HG02759 (cell line): ENCODE results near the gene ITGB2.
"Not testable (repeated sequence)": the region's sequence is repeated elsewhere in the genome, so short reads cannot be mapped to it uniquely, and the experiment has no call there.

Source experiments
- ATAC-seq: cut with Tn5 transposase; IDR thresholded peaks from one replicate; pipeline ENCODE4 v1.9.1; 2021; ENCODE audit warnings: mild to moderate bottlenecking, moderate library complexity; ENCODE audit not compliant: unreplicated experiment

ITGB2 gene

DNA sequence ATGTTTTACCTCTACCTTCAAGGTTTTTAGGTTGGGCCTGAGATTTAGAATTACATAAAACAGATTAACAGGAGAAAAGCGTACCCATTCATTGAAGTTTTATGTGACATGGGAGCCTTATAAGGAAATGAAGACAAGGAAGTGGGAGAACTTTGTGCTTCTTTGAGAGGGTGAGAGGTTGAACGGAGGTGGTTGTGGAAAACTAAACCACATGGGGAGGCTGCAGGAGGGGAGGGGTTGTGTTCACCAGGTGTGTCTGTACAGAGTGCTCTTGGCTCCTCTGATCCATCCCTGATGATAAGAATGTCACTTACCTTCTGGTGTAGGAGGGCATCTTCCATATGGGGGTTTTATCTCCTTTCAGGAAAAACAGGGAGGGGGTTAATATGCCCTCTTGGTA is 21.9 kb upstream of the ITGB2 start:
- ATAC-seq, result no peak

DNA sequence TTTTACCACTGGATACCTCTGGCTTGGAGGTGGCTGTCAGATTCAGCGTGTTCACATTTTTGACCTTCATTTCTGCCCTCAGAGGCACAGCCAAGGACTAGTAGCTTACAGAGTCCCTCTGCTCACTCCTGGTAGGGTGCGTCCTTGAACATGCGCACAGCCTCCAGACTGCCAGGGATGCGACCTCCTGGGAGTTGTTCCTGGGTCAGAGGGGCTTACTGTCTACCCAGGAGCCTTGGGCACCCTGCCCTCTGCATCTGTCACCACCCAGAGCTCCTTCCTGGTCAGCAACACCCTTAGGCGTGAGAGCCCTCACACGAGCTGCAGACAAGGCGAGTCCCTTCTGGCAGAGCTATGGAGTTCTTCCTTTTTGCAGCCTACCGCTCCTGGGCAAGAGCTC is 20.9 kb upstream of the ITGB2 start:
- no peak for ATAC-seq

DNA sequence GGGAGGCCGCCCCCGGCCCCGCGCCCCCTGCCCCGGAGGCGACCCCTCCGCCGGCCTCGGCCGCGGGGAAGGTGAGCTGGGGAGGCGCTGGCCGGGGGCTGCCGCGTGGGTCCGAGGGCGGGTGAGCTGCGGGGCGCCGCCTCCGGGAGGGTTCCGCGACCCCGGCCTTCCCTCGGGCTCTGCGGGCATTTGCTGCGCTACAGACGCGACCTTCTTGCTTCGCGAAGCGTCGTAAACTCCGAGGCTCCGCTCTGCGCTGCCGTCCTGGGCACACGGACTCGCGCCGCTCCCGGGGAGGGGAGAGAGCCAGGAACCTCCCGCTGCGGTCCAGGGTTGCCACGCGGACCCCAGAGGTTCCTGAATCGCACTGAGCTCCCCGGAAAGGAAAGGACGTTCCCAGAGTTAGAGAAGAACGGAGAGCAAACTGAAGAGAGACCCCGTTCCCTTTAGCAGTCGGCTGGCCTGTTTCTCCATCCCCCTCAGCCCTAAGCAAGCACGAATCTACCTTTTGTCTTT is 19.5 kb upstream of the ITGB2 start:
- peak; percentile 37 for ATAC-seq

DNA sequence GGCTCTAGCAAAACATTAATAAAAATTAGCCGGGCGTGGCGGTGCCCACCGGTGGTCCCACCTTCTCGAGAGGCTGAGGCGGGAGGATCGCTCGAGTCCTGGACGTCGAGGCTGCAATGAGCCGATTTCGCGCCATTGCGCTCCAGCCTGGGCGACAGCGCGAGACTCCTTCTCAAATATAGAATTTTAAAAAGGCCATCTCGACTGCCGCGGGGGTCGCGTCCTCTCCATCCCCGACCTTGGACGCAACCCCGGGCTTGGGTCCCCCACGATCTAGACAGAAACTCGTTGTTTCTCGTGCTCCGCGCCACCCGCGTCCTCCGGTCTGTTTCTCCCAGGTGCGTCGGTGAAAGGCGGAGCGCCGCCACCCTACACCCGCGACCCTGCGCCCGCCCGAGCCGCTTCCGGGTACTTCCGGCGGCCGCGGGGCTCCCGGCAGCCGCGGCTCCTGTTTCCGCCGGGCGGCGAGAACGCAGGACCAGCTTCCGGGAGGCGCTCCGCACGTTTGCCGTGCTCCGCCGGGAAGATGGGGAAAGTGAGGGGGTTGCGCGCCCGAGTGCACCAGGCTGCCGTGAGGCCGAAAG is 18.9 kb upstream of the ITGB2 start, which contains the start of gene SLX9:
SLX9 (plus strand) TSS at position 498 of the 584 bp plus-strand sequence; CDS start at position 527, 29 bp downstream.
- peak; percentile 90 for ATAC-seq

DNA sequence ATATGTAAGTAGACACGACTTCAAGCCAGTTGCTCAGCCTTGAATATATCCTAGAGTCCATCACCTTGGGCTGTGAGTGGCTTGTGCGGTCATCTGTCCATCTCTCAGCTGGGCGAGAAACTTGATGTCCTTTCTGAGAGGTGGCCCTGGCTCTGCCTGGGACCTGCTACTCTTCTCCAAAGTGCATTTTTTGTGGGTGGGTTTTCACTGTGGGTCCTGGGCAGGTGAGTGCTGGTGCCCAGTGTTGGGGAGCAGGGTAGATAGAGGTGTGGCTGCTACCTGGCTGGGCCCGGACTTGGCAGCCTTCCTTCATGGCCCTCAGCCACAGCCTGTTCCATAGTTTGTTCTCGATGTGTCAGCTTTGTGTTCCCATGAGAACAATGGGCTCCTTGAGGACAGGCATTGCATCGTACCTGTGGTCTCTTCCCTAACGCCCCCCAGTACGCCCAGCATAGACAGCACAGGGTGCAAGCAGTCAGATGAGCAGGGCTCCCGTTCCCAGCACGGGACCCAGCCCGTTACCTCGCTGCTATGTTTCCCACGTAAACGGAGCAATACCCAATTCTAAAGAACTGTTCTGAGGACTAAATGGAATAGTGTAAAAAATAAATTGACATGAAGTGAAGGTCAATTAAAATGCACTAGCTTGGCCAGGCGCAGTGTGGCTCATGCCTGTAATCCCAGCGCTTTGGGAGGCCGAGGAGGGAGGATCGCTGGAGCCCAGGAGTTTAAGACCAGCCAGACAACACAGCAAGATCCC is 18.3 kb upstream of the ITGB2 start:
- ATAC-seq, result no peak

DNA sequence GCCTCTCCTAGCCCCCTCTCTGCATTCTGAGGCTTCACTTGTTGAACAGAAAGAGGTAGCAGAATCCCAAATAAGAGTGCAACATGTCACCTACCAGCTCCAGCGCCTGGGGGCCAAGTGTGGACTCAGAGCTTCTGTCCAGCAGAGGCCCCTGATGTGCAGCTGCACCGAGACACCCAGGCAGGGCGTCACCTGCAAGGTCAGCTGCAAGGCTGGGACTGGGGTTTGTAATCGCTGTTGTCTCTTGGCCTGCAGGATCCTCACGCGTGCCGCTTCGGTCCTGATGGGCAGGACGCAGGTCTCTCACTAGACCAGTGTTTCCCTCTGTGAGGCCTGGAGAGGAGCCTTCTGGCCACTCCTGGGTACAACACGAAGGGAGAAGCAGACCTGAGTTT is 14.8 kb upstream of the ITGB2 start:
- ATAC-seq, result no peak

DNA sequence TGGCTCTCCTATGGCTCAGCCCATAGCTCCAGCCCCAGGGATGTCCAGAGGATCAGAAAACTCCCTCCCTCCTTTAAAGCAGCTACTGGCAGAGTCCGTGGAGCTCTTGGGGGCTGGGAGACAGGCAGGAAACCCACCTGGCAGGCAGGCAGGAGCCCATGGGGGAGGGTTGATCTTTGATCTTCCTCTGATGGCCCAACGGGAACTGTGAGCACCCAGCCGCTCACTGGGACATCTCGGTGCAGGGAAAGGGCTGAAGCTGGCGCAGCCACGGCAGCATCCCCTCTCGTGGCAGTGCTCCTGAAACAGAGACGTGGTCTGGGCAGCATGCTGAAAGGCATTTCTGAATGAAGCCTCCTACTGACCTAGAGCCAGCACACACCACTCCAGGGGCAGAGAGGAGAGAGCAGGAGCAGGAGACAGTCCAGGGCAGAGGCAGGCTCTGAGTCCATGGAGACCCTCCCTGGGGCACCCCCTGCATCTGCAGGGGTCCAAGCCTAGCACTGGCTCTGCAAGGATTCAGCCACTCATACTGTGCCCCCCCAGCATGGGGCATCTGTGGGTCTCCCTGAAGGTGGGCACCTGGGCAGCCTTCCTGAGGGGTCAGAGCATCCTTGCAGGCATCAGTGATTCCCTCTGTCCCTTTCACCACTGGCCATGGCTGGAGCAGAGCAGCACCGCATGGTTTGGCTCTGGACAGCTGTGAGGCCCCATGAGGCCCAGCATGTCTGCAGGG is 14.3 kb upstream of the ITGB2 start:
- no peak for ATAC-seq

DNA sequence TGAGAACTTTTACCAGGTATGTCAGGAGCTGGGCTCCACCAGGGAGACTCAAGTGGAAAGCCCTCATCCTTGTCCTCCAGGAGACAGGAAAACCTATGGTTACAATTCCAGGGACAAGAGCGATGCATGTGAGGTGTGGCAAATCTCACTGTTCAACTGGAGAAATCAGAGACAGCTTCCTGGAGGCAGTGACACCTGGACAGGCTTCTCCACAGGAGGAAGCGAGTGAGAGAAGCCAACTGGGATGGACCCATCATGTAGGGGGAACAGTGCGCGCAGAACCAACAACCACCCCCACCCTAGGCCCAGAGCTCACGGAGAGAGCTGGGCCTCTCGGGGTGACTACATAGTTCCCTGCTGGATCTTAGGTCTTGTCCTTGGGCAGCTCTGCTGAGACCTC is 13.6 kb upstream of the ITGB2 start:
- ATAC-seq, result no peak

DNA sequence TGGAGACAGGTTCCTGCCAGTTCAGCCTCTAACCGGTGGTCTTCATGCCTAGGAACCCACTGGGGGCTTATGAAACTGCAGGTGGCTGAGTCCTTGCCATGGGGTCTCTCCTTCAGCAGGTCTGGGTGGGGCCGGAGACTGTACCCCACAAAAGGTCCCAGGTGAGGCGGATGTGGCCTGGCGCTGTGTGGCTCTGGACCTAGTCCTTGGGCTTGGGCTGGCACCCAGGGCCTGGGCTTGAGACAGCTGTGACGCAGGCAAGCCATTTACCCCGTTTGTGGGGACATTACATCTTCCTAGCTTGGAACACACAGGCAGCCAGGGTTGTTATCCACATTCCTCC is 13.2 kb upstream of the ITGB2 start:
- ATAC-seq, result no peak

DNA sequence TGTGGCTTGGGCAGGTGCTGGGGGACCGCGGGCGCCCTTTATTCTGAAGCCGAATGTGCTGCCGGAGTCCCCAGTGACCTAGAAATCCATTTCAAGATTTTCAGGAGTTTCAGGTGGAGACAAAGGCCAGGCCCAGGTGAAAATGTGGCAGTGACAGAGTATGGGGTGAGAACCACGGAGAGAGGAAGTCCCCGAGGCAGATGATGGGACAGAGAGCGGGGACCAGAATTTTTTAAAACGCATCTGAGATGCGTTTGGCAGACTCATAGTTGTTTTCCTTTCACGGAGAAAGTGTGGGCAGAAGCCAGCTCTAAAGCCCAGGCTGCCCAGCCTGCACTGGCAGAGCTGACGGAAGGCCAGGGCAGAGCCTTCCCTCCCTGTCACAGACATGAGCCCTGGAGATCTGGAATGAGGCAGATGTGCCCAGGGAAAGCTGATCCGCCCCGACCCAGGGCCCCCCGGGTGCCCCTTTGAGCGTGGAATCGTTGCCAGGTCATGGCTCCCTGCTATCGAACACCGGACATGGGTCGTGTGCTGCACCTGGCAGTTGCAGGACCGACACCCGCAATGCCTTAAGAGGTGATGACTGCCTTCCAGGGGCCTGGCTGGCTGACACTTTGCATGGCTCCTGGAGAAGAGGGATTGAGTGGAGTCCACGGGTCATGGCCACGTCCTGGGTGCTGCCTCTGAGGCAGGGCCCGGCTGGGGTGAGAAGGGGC is 12.7 kb upstream of the ITGB2 start:
- ATAC-seq, result no peak

DNA sequence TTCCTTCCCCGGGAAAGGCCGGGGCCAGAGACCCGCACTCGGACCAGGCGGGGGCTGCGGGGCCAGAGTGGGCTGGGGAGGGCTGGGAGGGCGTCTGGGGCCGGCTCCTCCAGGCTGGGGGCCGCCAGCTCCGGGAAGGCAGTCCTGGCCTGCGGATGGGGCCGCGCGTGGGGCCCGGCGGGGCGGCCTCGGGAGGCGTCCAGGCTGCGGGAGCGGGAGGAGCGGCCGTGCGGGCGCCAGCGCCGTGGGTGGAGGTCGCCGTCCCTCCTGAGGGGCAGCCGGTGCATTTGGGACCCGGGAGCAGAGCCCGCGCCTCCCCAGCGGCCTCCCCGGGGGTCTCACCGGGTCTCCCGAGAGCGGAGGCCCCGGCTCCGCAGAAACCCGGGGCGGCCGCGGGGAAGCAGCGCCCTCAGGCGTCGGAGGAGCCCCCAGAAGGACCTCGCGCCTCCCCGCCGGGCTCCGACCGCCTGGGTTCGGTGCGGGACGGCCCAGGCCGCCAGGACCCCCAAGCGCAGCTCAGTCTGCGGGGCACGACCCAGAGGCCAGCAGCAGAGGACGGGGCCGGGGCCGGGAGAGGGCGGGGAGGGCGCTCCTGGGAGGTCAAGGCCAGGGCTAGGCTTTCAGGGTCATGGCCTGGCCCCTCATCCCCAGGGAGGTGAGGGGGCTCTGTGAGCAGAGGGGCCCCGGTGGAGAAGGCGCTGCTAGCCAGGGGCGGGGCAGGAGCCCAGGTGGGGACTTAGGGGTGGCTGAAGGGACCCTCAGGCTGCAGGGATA is 11.9 kb upstream of the ITGB2 start:
- ATAC-seq, result no peak

DNA sequence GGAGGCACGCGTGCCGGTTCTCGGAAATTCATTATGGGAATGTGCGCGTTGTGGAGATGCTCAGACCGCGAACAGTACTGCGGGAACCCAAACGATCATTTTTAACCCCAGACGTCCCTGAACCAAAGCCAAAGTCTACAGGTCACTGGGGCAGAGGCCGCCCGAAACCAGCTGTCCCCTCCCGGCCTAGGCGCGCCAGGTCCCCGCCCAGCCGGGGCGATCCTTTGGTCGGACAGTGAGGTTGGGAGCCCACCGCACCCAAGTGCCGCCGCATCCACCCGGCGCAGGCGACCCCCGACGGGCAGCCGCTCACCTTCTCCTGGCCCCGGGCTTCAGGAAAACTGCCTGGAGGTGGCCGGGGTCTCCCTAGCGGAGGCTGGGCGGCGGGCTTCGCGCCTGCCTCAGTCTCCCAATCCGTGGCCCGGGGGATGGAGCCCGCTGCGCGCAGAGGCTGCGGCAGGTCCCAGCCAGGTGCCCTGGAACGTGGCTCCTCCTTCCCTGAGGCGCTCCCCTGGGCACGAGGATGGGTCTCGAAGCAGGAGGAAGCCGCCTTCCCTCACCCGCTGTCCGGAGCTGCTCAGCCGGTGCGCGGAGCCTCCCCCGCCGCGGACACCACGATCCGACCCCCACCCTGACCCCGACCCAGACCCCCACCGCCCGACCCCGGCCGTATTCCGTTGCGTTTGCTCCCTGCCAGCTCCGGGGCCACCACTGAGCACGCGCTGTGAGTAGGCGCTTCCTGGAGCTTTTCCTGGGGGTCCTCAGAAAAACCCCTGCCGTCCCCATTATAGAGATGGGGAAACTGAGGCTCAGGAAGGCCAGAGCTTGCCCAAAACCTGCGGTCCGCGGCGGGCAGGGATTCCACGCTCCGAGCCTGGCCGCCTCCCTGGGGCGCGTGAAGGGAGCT is 11.1 kb upstream of the ITGB2 start:
- ATAC-seq, result no peak

DNA sequence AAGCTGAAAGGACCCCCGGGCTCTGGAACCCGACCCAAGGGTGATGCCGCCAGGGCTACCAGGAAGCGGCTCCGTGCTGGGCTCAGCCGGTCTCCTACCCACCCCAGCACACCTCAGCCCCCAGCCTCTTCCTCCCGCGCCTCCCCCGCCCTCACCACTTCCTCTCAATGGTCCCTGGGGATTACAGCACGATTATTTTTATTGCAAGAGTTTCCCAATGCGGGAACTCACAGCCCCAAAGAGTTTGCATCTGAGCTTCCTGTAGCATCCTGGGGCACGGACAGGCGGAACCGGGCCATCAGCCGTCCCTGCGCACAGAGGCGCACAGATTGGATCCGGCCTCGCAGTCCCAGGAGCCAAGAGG is 10.4 kb upstream of the ITGB2 start:
- ATAC-seq, result peak; percentile 27

DNA sequence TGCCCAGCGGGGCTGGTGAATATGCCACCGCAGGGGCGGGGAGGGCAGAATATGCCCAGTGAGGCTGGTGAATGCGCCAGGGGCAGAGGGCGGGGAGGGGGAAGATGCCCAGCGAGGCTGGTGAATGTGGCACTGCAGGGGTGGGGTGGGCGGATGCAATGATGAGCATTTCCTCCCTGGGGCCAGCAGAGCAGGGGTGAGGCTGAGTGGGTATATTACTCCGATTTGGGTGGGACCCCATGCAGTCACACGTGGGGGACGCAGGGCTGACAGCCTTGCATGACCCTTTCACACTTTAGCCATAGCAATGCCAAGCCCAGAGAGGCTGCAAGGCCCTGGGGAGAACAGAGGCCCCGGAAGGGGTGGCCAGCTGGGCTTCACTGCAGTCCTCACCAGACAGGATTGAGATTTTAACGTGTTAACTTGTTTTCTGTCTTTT is 9.9 kb upstream of the ITGB2 start:
- ATAC-seq, result no peak

DNA sequence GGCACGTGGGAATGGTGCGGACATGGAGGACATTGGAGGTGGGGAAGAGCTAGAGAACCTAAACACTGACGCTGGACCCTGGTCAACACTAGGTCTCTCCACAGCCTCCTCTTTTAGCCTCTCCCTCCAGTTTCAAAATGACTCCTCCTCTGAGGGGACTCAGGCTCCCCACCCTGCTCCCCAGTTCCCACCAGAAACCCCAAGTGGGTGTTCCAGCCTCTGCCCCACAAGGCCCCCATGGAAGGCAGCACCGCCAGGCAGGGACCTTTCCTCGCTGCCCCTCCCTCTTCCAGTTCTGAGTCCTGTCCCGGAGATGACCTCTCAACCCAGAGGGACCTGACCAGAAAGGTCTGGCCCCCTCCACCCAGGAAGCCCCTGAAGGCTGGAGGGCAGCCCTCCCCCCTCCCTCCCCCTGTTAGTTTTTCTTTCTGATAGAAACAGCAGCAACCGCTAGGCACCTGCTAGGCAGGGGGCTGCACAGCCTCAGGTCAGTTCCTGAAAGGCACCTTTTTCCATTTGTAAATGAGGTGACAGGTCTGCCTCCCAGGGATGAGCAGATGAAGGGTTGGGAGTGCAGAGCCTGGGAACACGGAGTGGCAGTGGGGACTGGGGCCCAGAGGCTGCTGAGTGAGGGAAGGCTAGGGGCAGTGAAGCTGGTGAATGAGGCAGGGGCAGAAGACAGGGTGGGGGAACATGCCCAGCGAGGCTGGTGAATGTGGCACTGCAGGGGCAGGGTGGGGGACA is 9.3 kb upstream of the ITGB2 start:
- no peak for ATAC-seq

DNA sequence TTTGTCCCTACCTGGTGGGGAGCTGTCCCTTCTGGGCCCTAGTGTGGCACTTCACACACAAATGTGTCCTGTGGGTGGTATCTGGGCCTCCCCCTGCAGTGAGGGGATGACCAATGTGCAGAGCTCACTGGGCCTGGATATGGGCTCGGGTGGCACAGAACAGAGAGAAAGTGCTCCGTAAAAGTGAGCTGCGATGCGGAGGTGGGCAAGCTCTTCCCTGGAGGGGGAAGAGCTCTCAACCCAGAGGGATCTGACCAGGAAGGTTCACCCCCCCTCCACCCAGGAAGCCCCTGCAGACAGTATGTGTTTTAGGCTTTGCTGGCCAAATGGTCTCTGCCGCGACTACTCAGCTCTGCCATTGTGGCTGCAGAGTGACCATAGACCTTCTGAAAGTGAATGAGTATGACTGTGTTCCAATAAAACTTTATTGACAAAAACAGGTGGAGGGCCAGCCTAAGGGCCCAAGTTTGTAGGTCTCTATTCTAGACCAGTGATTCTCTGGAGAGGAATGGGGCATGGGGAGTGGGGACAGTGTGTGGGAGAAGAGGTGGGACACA is 8.6 kb upstream of the ITGB2 start:
- no peak for ATAC-seq

DNA sequence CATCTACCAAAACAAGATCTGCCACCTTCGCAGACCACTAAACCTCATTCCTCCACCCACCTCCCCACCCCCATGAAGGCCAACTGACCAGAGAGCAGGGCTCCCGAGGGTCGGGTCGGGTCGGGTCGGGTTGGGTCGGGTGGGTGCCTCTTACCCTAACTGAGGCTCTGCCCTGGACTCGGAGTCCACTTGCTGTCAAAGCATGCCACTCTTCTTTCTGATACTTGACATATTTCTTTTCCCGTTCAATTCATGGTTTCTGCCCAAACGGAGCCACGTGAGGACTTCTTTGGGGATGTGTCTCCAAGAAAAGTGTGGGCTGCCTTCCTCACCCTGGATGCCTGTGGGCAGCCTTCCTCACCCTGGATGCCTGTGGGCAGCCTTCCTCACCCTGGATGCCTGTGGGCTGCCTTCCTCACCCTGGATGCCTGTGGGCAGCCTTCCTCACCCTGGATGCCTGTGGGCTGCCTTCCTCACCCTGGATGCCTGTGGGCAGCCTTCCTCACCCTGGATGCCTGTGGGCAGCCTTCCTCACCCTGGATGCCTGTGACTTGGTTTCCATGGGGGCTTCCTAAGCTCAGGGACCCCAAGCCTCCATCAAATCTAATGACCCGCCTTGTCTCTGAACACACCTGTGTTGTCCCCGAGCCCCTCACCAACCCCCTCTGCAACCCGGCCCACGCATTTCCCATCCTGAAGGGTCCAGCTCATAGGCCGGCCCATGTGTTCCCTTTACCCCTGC is 8.0 kb upstream of the ITGB2 start:
- ATAC-seq, result not testable (repeated sequence)
